Hepatocyte (in vitro differentiated cells): ENCODE measurements around the gene PPP1R1C. TPM values are rescaled to one million over a fixed set of nuclear protein-coding genes. Genes with fewer than 3 reads are reported as not detected.

ENCODE experiments used
- DNase-seq: peaks from one replicate; pipeline ENCODE4 v3.0.0-alpha.2; 2016; ENCODE audit warnings: low spot score
- H2AFZ ChIP-seq: fragments of 200-600 bp; sonication (generic); 2 replicates; pipeline ENCODE4 v1.6.0; 2016; ENCODE audit warnings: antibody characterized with exemption, mild to moderate bottlenecking
- H3K27ac ChIP-seq: fragments of 200-600 bp; sonication (generic); 2 replicates; pipeline ENCODE4 v1.5.1; 2016; ENCODE audit warnings: mild to moderate bottlenecking
- H3K27me3 ChIP-seq: fragments of 200-600 bp; sonication (generic); 2 replicates; pipeline ENCODE4 v1.6.1; 2016
- H3K36me3 ChIP-seq: fragments of 200-600 bp; sonication (generic); replicated peaks from 2 replicates; pipeline ENCODE4 v1.5.1; 2016; ENCODE audit warnings: low read depth; ENCODE audit not compliant: insufficient read depth
- H3K4me1 ChIP-seq: fragments of 200-600 bp; sonication (generic); 2 replicates; pipeline ENCODE4 v1.5.1; 2016; ENCODE audit warnings: mild to moderate bottlenecking, moderate library complexity; ENCODE audit not compliant: insufficient read depth
- H3K4me2 ChIP-seq: fragments of 200-600 bp; sonication (generic); 2 replicates; pipeline ENCODE4 v1.6.0; 2016
- H3K4me3 ChIP-seq: fragments of 200-600 bp; sonication (generic); 2 replicates; pipeline ENCODE4 v1.5.1; 2016; ENCODE audit warnings: mild to moderate bottlenecking
- H3K79me2 ChIP-seq: fragments of 200-600 bp; sonication (generic); 2 replicates; pipeline ENCODE4 v1.6.0; 2017; ENCODE audit warnings: mild to moderate bottlenecking
- H3K9me2 ChIP-seq: fragments of 200-600 bp; sonication (generic); replicated peaks from 2 replicates; pipeline ENCODE4 v1.6.0; 2017; ENCODE audit warnings: mild to moderate bottlenecking; ENCODE audit not compliant: insufficient read depth
- H3K9me3 ChIP-seq: fragments of 200-600 bp; sonication (generic); 2 replicates; pipeline ENCODE4 v1.5.1; 2016; ENCODE audit warnings: low read depth, mild to moderate bottlenecking
- H4K20me1 ChIP-seq: fragments of 200-600 bp; sonication (generic); 2 replicates; pipeline ENCODE4 v1.6.0; 2016; ENCODE audit warnings: mild to moderate bottlenecking; ENCODE audit not compliant: insufficient read depth, poor library complexity, severe bottlenecking
- EZH2 ChIP-seq: fragments of 200-600 bp; sonication (generic); IDR thresholded peaks from 2 replicates; pipeline ENCODE4 v1.6.1; 2016; ENCODE audit warnings: antibody characterized with exemption, mild to moderate bottlenecking, borderline replicate concordance
- WGBS: methylation state at CpG from one replicate; pipeline ENCODE4 v1.1.6; 2016; ENCODE audit warnings: low lambda C conversion rate; ENCODE audit errors: missing lambda C conversion rate; 5-methylcytosine and 5-hydroxymethylcytosine counted together
- polyA plus RNA-seq: library from polyadenylated mRNA; unstranded; fragments of >200 nt; fragmentation: Nextera tagmentation; extraction: Ambion mirVana; gene quantifications from 2 replicates; pipeline ENCODE4 v1.2.1, GENCODE V29; 2016
- small RNA-seq: library from RNA; depleted of rRNA; stranded (forward); fragments of <200 nt; gene quantifications from one replicate; pipeline ENCODE3, GENCODE V24; 2014
- total RNA-seq: library from RNA; depleted of rRNA; stranded (reverse); fragments of >200 nt; gene quantifications from 2 replicates; pipeline ENCODE4 v1.2.3, GENCODE V29; 2014

Gene PPP1R1C
- total and polyA plus RNA-seq, 2 experiments from 2014 or later: 8.4 to 10.7 TPM

DNA sequence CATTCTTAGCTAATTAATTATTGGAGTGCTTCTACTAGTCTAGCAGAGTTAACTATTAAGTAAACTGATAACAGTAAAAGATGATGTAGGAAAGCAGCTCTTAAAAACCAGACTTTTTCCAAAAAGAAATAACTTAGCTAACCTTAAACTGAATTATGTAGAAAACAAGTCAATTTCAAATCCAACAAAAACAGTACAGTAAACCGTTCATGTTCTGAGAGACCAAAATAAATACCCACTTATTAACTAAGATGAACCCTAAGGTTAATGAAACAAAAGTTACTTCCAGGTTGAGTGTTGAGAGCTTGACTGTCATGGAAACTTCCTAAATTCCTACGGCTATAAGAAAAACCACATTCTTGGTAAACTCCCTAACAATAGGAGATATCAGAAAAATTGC, 181.2 kb downstream of the PPP1R1C start:
- DNase-seq: no peak
- 84% methylated on average over 2 of the region's 2 CpGs for WGBS

More for the DNA sequence above, 181.2 kb downstream of the PPP1R1C start:
- Histone ChIP-seq H3K36me3 (no peaks in the 10 kb centered on the region), H4K20me1 (no peaks in the 10 kb centered on the region), H3K27me3 (no peaks in the 10 kb centered on the region), H3K9me3 (no peaks in the 10 kb centered on the region), H3K4me3 (no peak overlapping the region), H3K4me2 (no peak overlapping the region), H3K4me1 (no peaks in the 10 kb centered on the region), H3K79me2 (no peaks in the 10 kb centered on the region), H3K27ac (no peak overlapping the region), H3K9me2 (no peaks in the 10 kb centered on the region), H2AFZ (no peak overlapping the region)
- TF ChIP-seq EZH2: no peak

Small RNAs within 50 kb of the gene (small RNA-seq; reads per million reads assigned to genes)
- not detected for gene RNA5SP113

Other genes starting within 250 kb of the PPP1R1C start
- 183 and 184 TPM in 2 replicates for gene ITPRID2, start 94.1 kb upstream of the PPP1R1C start, total RNA-seq
- 37.4 and 52.5 TPM in 2 replicates for gene ITPRID2, start 94.1 kb upstream of the PPP1R1C start, polyA plus RNA-seq